SK-N-SH treated with all-trans-retinoic acid at 6 μM for 48 hours (cell line): ENCODE measurements around the gene NFASC.

Experiments
- BACH2 ChIP-seq: fragments of 250-450 bp; sonication (Bioruptor Pico); IDR thresholded peaks from 2 replicates; pipeline ENCODE4 v1.9.0; 2021; ENCODE audit warnings: mild to moderate bottlenecking, borderline replicate concordance
- GLIS3 ChIP-seq: fragments of 250-450 bp; sonication (Bioruptor Pico); IDR thresholded peaks from 2 replicates; pipeline ENCODE4 v1.5.0; 2020; ENCODE audit warnings: mild to moderate bottlenecking, moderate library complexity
- RARB ChIP-seq: fragments of 250-450 bp; sonication (Bioruptor Pico); IDR thresholded peaks from 2 replicates; pipeline ENCODE4 v1.8.0; 2021; ENCODE audit warnings: mild to moderate bottlenecking, moderate library complexity
- ZFP30 ChIP-seq: fragments of 450-650 bp; formaldehyde crosslinking; IDR thresholded peaks from 2 replicates; pipeline ENCODE4 v1.5.0; 2022; ENCODE audit warnings: mild to moderate bottlenecking, moderate library complexity
- ZNF8 ChIP-seq: fragments of 450-650 bp; formaldehyde crosslinking; IDR thresholded peaks from 2 replicates; pipeline ENCODE4 v1.5.0; 2020; ENCODE audit warnings: mild to moderate bottlenecking, moderate library complexity
- TF ChIP-seq, protein P1 (sequence below): fragments of 250-450 bp; sonication (Bioruptor Pico); IDR thresholded peaks from 2 replicates; pipeline ENCODE4 v1.5.1; 2020; ENCODE audit warnings: low read depth, mild to moderate bottlenecking, moderate library complexity
- TF ChIP-seq, protein P2 (sequence below): fragments of 250-450 bp; sonication (Bioruptor Pico); IDR thresholded peaks from 2 replicates; pipeline ENCODE4 v1.8.0; 2020; ENCODE audit warnings: mild to moderate bottlenecking, moderate library complexity, borderline replicate concordance

DNA sequence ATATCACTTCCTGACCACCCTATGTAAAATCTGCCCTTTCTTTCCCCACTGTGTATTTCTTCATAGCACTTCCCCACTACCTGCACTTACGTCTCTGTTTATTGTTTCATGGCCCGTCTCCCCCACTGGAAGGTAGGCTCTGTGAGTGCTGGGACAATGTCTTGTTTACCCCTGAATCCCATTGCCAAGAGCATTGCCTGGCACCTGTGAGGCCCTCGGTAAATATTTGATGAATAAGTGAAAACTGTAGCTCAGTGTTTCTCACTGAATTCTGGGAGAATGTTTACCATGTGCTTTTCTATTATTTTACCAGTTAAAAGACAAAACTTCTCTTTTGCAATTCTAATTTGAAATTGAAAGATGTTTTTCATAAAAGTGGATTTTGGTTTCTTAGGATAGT is 11.8 kb downstream of the NFASC start:
- TF ChIP-seq, protein P1, sequence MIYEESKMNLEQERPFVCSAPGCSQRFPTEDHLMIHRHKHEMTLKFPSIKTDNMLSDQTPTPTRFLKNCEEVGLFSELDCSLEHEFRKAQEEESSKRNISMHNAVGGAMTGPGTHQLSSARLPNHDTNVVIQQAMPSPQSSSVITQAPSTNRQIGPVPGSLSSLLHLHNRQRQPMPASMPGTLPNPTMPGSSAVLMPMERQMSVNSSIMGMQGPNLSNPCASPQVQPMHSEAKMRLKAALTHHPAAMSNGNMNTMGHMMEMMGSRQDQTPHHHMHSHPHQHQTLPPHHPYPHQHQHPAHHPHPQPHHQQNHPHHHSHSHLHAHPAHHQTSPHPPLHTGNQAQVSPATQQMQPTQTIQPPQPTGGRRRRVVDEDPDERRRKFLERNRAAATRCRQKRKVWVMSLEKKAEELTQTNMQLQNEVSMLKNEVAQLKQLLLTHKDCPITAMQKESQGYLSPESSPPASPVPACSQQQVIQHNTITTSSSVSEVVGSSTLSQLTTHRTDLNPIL (CRISPR knock-in tag): no peak
- TF ChIP-seq GLIS3 (CRISPR knock-in tag) (no peak), RARB (CRISPR knock-in tag) (no peak), ZFP30 (no peak), ZNF8 (CRISPR knock-in tag) (no peak), BACH2 (CRISPR knock-in tag) (no peak)
- TF ChIP-seq, protein P2, sequence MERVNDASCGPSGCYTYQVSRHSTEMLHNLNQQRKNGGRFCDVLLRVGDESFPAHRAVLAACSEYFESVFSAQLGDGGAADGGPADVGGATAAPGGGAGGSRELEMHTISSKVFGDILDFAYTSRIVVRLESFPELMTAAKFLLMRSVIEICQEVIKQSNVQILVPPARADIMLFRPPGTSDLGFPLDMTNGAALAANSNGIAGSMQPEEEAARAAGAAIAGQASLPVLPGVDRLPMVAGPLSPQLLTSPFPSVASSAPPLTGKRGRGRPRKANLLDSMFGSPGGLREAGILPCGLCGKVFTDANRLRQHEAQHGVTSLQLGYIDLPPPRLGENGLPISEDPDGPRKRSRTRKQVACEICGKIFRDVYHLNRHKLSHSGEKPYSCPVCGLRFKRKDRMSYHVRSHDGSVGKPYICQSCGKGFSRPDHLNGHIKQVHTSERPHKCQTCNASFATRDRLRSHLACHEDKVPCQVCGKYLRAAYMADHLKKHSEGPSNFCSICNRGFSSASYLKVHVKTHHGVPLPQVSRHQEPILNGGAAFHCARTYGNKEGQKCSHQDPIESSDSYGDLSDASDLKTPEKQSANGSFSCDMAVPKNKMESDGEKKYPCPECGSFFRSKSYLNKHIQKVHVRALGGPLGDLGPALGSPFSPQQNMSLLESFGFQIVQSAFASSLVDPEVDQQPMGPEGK (CRISPR knock-in tag): no peak
